ENCODE data around the gene KRTAP12-4.
"Not testable (repeated sequence)": the region's sequence is repeated elsewhere in the genome, so short reads cannot be mapped to it uniquely, and the experiment has no call there.

Gene KRTAP12-4, protein sequence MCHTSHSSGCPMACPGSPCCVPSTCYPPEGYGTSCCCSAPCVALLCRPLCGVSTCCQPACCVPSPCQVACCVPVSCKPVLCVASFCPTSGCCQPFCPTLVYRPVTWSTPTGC

DNA sequence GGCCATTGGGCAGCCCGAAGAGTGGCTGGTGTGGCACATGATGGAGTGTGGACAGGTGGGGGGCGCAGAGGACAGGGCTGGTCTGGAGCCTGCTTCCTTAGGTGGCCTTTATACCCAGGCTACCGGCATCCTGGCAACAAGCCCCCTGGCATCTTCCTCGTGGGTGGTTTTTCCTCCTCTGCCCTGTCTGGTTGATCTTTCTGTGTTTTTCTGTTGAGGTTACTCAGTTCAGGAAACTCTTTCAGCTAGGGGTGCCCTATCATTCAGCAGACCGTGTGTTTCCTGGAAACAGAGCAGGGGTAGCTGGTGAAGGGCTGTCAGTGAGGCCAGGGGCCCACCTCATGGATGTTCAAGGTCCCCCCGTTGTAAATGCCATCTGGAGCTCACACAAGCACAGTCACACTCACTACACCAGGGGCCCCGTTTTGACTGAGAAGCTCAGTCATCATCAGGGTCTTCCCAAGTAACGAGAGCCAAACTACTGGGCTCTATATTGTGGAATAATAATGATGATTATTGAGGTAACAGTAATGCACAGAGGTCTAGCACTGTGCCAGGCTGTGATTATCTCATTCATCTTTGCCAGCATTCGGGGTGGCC, at the start of gene KRTAP12-4:
Gene KRTAP12-4 (minus strand): TSS at position 84 of the 600 bp plus-strand sequence. CDS start 45 bp downstream, at position 39.
- DNase-seq (ENCODE audit: low read depth in 2 of 2): no peak

DNA sequence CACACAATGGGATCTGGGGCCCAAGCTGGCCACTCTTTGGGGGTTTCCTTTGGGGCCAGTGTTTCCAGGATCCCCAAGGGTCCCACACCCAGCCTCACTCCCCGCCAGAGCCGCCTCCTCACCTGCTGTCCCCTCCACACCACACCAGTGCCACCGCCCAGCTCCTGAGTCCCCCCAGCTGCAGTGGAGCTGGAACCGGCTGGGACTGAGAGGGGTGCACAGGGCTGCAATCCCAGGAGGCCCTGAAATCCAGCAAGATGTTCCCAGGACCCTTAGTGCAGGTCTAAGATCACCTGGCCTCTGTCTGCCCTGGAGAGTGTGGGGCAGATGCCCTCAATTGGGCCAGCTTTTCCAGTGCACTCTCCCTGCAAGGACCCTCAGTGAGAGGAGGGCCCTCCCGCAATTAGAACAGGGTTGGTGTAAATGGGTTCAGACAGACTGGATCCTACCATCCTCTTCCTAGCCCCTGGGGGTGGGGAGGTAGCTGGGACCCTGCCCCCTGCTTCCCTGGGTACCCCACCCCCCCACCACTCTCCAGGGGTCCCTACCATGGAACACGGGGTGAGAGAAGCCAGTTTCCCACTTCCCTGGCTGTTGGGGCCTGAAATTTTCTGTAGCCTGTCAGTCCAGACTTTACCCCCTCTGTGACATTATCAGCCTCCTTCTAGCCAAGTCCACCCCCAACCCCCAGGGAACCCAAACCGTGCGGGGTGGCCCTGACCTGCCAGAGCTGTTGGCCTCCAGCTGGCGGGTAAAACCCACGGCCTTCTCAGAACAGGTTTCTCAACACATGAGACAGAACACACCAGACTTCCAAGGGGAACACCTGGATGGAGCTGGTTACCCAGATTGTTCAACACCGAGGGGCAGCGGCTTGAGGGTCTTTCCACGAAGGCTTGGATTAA, 49.5 kb upstream of the KRTAP12-4 start:
- no peak for DNase-seq (ENCODE audit: low read depth in 2 of 2)

DNA sequence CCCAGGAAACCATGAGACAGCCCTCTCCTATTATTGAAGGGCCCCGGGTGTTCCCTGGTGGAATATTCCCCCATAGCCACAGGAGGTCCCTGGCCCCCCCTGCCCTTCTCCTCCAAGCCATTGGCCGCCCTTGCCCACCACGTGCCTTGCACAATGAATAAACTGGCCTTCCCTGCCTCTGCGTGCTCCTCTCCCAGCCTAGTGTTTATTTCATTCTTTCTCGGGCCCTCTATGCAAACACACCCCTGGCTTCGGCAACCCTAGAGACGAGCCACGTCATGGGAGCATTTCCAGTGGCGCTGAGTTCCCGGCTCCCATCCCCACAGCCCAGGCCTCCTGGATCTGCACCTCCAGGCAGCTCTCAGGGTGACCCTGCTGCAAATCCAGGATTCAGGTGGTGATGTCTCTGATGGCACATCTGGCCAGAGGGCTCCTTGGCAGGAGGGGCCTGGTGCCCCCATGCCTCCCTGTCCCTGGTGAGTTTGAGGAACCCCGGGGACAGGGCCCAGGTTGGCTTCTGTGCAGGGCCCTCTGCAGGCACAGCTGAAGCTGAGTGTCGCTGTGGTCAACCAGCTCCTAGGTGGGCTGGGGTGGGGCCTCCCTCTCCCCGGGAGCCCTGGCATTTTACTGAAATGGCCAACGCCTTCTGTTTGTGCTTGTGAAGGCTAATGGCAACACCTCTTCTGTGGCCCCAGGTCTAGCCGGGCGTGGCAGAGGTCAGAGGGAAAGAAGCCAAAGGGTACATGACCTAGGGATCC, 48.7 kb upstream of the KRTAP12-4 start:
- DNase-seq (ENCODE audit: low read depth in 2 of 2): no peak

DNA sequence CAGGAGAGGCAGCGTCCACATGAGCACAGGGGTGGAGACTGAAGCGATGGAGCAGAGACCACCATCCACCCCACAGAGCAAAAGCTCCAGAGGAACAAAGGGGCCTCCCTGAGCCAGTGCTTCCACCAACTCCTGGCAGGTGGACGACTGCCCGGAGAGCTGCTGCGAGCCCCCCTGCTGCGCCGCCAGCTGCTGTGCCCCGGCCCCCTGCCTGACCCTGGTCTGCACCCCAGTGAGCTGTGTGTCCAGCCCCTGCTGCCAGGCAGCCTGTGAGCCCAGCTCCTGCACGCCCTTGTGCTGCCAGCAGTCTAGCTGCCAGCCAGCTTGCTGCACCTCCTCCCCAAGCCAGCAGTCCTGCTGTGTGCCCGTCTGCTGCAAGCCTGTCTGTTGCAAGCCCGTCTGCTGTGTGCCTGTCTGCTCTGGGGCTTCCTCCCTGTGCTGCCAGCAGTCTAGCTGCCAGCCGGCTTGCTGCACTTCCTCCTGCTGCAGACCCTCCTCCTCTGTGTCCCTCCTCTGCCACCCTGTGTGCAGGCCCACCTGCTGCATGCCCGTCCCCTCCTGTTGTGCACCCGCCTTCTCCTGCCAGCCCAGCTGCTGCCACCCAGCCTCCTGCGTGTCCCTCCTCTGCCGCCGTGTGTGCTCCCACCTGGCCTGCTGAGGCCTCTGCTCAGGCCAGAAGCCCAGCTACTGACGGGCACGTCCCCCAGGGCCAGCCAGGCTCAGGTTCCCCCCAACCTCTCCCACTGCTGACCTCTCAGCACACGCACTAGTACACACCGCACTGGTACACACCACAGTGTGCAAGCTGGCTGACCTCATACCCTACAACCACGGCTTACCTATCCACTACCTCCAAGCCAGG, 47.9 kb upstream of the KRTAP12-4 start:
- no peak for DNase-seq (ENCODE audit: low read depth in 2 of 2)

DNA sequence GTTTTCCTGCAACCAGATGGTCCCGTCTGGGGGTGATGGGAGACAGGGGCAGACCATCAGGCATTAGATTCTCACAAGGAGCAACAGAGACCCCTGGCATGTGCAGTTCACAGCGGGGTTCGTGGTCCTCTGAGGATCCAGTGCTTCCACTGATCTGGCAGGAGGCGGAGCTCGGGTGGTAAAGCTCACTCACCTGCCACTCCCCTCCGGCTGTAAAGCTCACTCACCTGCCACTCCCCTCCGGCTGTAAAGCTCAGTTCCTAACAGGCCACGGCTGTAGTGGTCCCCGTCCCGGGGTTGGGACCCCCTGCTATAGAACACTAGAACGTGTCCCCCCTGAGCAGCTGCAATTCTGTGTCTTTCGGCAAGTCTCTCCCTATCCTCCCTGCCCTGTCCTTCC, 47.1 kb upstream of the KRTAP12-4 start:
- no peak for DNase-seq (ENCODE audit: low read depth in 2 of 2)

DNA sequence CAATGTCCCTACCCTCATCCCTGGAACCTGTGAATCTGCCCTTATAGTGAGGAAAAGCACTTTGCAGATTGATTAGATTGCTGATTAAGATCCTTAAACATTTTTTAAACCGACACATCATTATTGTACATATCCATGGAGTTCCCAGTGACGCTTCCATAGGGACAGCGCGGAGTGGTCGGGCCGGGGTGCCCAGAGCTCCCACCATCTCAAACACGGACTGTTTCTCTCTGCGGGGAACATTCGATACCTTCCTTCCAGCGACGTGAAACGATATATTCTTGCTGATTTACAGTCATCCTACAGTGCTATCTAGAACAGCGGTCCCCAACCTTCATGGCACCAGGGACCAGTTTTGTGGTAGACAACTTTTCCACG, 46.6 kb upstream of the KRTAP12-4 start:
- DNase-seq (ENCODE audit: low read depth in 2 of 2): no peak

DNA sequence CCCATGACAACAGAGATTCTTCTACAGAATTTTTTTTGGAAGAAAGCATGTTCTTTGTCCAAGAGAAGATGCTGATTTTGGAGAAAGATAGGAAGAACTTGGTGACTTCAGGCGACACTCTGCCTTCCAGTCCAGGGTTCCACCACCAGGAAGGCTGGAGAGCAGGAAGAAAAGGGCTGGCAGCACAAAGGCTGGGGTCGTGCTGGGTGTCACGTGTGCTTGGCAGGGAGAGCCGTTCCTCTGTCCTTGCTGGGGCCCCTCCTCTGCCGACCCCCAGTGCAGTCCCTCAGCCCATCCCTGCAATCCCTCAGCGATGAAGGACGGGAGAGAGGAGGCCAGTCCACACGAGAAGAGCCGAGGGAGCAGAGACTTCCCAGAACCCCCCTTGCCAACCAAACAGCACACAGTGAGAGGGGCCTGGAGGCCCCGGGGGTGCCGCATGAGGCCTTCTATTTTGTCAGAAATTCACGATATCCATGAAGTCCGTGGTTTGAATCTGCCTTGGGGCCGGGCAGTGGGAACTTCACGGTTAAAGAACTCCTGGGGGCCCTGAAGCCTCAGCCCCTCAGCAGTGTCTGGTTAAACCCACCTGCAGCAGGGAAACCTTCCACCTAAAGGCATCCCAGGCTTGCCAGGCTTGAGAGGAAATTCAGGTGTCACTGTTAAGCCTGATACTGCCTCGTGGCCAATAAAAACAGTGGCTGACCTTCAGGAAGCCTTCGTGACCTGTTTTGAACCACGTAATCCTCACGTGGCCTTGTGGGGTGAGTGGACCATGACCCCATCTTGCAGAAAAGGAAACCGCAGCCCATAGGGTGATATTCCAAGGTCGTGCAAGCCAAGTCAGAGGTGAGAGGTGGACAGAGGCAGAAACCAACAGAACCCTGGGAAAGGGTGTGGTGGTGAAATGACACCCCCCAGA, 45.9 kb upstream of the KRTAP12-4 start:
- no peak for DNase-seq (ENCODE audit: low read depth in 2 of 2)

DNA sequence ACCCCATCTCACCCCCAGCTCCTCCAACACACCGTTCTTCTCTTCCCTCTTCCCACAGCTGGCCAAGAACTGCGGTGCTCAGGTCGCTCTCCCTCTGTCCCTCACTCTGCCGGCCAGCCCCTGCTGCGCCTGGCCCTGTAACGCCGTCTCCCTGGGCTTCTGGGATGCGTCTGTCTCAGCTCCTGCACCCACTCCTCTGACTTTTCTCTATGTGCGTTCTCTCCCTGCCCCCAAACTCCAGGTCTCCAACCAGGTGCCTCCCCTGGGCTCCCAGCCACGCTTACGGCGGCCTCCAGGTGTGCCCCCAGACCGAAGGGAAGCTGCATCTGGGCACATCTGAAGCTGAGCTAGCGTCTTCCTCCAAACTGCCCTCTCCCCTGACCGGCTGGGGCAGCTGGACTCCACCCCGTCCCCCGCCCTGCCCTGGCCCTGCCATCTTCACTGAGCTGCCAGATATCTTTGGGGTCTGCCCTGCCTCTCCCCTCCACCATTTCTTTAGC, 45.1 kb upstream of the KRTAP12-4 start:
- no peak for DNase-seq (ENCODE audit: low read depth in 2 of 2)

DNA sequence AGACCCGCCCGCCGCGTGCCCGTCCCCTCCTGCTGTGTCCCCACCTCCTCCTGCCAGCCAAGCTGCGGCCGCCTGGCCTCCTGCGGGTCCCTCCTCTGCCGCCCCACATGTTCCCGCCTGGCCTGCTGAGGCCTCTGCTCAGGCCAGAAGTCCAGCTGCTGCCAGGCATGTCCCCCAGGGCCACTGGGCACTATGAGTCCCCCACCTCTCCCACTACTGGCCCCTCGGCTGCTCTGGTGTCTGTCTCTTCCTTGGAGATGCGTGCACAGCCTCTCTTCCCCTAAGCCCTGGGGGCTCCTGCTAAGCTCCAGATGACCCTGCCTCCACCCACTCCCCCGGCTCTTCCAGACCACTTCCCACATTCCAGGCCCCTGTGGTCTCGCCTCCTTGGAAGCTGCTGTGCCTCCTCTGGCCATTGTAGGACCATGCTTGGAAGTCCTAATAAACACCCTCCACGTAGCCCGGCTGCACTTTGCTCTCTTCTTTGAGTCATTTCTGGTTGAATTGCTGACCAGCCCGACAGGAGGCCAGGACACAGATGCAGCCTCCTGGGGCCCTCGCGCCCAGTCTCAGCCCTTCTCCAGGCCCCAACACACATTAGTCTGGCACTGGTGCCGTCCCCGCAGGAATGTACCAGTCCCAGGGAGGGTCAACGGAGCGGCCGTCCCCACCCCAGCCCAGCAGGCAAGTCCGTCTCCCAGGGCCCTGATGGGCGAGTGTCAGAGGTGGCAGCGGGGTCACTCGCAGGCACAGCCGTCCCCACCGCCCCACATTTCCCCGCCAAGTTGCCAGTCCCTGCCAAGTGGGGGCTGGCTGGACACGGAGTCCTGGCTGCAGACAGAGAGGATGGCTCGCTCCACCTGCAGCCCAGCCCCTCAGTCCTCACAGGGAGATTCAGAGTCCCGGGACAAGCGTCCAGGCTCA, 43.6 kb upstream of the KRTAP12-4 start:
- no peak for DNase-seq (ENCODE audit: low read depth in 2 of 2)

DNA sequence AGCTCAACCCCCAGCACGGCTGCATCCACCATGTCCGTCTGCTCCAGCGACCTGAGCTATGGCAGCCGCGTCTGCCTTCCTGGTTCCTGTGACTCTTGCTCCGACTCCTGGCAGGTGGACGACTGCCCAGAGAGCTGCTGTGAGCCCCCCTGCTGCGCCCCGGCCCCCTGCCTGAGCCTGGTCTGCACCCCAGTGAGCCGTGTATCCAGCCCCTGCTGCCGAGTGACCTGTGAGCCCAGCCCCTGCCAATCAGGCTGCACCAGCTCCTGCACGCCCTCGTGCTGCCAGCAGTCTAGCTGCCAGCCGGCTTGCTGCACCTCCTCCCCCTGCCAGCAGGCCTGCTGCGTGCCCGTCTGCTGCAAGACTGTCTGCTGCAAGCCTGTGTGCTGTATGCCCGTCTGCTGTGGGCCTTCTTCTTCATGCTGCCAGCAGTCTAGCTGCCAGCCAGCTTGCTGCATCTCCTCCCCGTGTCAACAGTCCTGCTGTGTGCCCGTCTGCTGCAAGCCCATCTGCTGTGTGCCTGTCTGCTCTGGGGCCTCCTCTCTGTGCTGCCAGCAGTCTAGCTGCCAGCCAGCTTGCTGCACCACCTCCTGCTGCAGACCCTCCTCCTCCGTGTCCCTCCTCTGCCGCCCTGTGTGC, 42.8 kb upstream of the KRTAP12-4 start, which contains the start of gene KRTAP10-12:
Gene KRTAP10-12 (plus strand): TSS at position 1 of the 639 bp plus-strand sequence. CDS start 30 bp downstream, at position 31.
- not testable (repeated sequence) for DNase-seq (ENCODE audit: low read depth in 2 of 2)

DNA sequence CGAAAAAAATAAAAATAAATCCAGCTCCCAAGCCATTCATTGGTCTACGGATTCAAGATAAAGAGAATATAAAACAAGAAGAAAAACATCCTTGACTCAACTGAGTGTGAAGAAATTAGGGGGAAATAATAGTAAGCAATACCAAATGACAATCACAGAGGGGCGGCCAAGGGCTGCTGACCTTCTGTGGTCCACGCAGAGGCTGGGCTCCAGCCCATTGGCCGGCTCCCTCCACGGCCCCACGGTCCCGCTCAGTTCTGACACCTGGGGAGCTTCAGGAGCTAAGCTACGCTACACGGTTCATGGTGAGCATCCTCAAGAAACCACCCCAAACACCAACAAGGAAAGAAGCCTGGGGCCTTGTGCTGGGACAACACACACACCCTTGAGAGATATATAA, 42.1 kb upstream of the KRTAP12-4 start:
- DNase-seq (ENCODE audit: low read depth in 2 of 2): no peak

DNA sequence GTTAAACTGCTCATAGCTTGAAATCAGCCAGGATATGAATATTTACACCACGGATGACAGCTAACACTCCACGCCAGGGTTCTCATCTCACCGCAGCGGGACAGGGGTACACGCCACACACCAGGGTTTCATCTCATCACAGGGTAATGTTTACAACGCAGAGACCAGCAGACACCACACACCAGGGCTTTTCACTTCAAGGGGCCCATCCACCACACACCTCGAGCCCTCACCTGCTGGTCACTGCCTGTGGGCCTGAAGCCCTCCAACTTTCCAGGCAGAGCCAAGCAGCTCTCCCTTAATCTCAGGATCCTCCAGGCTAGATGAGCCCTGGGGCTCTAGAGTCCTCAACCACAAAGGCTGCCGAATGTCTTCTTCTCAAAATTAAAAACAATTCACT, 41.2 kb upstream of the KRTAP12-4 start:
- DNase-seq (ENCODE audit: low read depth in 2 of 2): no peak

DNA sequence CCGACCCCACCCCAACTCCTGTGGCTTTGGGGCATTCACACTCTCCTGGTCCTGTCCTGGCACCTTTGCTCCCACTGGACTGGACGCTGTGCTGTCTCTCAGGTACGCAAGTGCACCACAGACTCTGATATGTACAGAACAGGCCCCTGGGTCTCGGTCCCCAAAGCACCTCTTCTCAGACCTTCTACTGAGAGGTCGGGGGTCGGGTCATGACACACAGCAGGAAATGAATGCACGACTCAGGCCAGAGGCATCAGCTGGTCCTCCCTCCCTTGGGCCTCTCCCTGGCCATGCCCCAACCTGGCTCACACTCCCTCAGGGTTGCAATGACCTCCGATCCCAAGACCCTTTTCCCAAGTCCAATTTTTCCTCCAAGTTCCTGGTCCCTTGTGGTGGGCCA, 40.7 kb upstream of the KRTAP12-4 start:
- DNase-seq (ENCODE audit: low read depth in 2 of 2): no peak

DNA sequence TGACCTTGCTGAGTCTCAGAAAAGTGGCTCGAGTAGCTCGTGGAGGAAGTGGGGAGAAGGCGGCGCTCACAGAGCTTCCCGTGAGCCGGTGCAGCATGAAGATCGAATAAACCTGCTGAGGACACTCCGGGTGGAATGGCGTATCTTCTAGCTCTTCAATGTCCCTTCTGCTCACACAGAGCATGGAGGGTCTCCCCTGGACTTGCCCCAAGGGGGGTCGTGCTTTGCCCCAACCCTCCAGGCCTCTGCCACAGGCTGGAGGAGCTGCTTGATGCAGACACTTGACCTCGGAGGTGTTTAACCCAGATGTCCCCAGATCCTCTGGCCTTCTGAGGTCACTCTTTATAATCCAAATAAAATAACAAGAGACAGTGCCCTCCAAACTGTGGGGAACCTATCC, 40.3 kb upstream of the KRTAP12-4 start:
- DNase-seq (ENCODE audit: low read depth in 2 of 2): no peak

DNA sequence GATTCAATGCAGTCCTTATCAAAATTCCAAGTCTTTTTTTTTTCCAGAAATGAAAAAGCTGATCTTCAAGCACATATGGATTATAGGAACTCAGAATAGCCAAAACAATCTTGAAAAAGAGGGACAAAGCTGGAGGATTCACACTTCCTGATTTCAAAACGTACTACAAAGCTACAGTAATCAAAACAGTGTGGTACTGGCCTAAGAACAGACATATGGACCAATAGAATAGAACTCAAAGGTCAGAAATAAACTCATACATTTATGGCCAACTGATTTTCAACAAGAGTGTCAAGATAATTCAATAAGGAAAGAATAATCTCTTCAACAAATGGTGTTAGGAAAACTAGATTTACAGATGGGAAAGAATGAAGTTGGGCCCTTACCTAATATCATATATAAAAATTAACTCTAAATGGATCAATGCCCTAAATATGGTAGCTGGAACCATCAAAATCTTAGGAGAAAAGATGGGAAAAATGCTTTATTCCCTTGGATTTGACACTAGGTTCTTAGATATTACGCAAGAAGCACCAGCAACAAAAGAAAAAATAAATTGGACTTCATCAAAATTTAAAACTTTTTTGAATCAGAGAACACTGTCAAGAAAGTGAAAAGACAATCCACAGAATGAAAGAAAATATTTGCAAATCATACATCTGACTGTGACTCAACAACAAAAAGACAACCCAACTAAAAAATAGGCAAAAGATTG, 38.5 kb upstream of the KRTAP12-4 start:
- DNase-seq (ENCODE audit: low read depth in 2 of 2): no peak

DNA sequence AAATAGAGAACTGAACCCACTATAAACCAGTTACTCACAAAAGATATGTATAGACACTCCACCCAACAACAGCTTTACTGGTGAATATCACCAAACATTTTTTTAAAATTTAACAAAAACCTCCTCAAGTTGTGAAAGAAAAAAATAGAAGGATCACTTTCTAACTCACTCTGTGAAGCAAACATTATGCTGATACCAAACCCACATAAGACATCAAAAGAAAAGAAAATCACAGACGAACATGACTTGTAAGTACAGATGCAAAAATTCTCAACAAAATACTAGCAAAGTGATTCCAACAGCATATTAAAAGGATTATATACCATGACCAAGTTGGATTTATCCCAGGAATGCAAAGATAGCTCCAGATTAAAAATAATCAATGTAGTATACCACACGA, 37.2 kb upstream of the KRTAP12-4 start:
- DNase-seq (ENCODE audit: low read depth in 2 of 2): no peak

DNA sequence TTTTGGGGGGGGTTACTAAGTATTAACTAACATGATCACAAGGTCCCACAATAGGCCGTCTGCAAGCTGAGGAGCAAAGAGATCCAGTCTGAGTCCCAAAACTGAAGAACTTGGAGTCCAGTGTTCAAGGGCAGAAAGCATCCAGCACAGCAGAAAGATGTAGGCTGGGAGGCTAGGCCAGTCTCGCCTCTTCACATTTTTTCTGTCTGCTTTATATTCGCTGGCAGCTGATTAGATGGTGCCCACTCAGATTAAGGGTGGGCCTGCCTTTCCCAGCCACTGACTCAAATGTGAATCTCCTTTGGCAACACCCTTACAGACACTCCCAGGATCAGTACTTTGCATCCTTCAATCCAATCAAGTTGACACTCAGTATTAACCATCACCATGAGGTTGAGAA, 35.3 kb upstream of the KRTAP12-4 start:
- DNase-seq (ENCODE audit: low read depth in 2 of 2): not testable (repeated sequence)

DNA sequence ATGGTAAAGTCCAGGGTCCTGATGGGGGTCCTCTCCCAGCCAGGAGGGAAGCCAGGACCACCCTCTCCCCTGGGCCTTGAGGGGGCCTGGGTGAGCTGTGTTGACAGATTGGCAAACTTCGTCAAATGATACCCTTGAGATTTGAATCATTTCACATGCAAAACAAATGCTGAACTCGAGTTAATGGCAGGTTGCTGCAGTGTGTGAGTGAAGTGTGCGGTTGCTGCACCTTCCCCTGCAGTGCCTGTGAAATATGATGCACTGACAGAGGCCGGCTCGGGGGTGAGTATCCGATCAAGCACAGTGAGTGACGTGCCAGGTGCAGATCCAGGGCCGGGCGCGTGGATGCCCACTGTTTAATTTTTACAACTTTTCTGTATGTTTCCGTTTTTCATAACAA, 33.2 kb upstream of the KRTAP12-4 start:
- no peak for DNase-seq (ENCODE audit: low read depth in 2 of 2)

Data from stimulated activated CD4-positive, alpha-beta T cell treated with anti-CD3 and anti-CD28 coated beads, Interleukin-15, amount 100 ng/mL, for 48 hours (primary cell).